NCI-H1694 (cell line): ENCODE results near the gene SND1.

Experiments used
- DNase-seq: peaks from one replicate; lab custom pipeline; 2025; lab: John Stamatoyannopoulos, UW

SND1 gene

GRCh38 chr7:127907110-127908040 lies 255.4 kb downstream of the SND1 start:
- no peak for DNase-seq

- no peak for DNase-seq
Measured at GRCh38 chr7:127908430-127909258, 256.6 kb downstream of the SND1 start.

GRCh38 chr7:127909424-127910152 lies 257.6 kb downstream of the SND1 start:
- no peak for DNase-seq

GRCh38 chr7:127910670-127911069 lies 258.7 kb downstream of the SND1 start:
- no peak for DNase-seq

- DNase-seq, result no peak
Measured at GRCh38 chr7:127911968-127912511, 260.0 kb downstream of the SND1 start.

- no peak for DNase-seq
Measured at GRCh38 chr7:127912901-127913300, 260.9 kb downstream of the SND1 start.

- no peak for DNase-seq
Measured at GRCh38 chr7:127913686-127914085, 261.7 kb downstream of the SND1 start.

- DNase-seq, result no peak
Measured at GRCh38 chr7:127914693-127915092, 262.7 kb downstream of the SND1 start.

- no peak for DNase-seq
Measured at GRCh38 chr7:127916735-127917134, 264.7 kb downstream of the SND1 start.

- DNase-seq, result no peak
Measured at GRCh38 chr7:127918130-127918529, 266.1 kb downstream of the SND1 start.

- no peak for DNase-seq
Measured at GRCh38 chr7:127920787-127921438, 268.9 kb downstream of the SND1 start.

GRCh38 chr7:127922656-127923055 lies 270.7 kb downstream of the SND1 start:
- no peak for DNase-seq

GRCh38 chr7:127924874-127925273 lies 272.9 kb downstream of the SND1 start:
- no peak for DNase-seq

GRCh38 chr7:127927348-127927696 lies 275.3 kb downstream of the SND1 start:
- DNase-seq, result no peak

GRCh38 chr7:127928222-127928621 lies 276.2 kb downstream of the SND1 start:
- DNase-seq, result no peak

- no peak for DNase-seq
Measured at GRCh38 chr7:127928852-127929251, 276.9 kb downstream of the SND1 start.

- no peak for DNase-seq
Measured at GRCh38 chr7:127930341-127931328, 278.6 kb downstream of the SND1 start.

GRCh38 chr7:127932076-127932475 lies 280.1 kb downstream of the SND1 start:
- no peak for DNase-seq

- DNase-seq, result no peak
Measured at GRCh38 chr7:127932496-127932895, 280.5 kb downstream of the SND1 start.

GRCh38 chr7:127933146-127933545 lies 281.2 kb downstream of the SND1 start:
- no peak for DNase-seq
